ENCODE measurements around the gene NINJ1.

- TF ChIP-seq IRF3 (IDR thresholded peaks at IDR 0.05; ENCODE audit: low read depth, low read length) (no peak), CTCF (IDR thresholded peaks at IDR 0.05) (no peak), USF2 (IDR thresholded peaks at IDR 0.05; ENCODE audit: borderline replicate concordance, low read depth, low read length) (no peak), SMC3 (IDR thresholded peaks at IDR 0.05; ENCODE audit: low read depth, low read length) (no peak), NRF1 (IDR thresholded peaks at IDR 0.05; ENCODE audit: low read depth, low read length) (no peak), EZH2phosphoT487 (IDR thresholded peaks at IDR 0.05; ENCODE audit: borderline replicate concordance, low read depth) (no peak), TAF1 (IDR thresholded peaks at IDR 0.05; ENCODE audit: borderline replicate concordance, low read depth, low read length) (no peak), POLR2AphosphoS5 (IDR thresholded peaks at IDR 0.05; ENCODE audit: low read depth, low read length) (no peak), MAX (IDR thresholded peaks at IDR 0.05; ENCODE audit: low read depth) (no peak), USF1 (IDR thresholded peaks at IDR 0.05; ENCODE audit: borderline replicate concordance, low read depth) (no peak), TEAD4 (IDR thresholded peaks at IDR 0.05; ENCODE audit: borderline replicate concordance, insufficient read depth) (no peak), EP300 (IDR thresholded peaks at IDR 0.05; ENCODE audit: borderline replicate concordance in 1 of 2, low read depth in 1 of 2, low read length in 1 of 2) (no peak), ELF1 (IDR thresholded peaks at IDR 0.05) (no peak)
Observed at GRCh38 chr9:93093127-93093876, 40.7 kb downstream of the NINJ1 start.

Measured in SK-N-SH (cell line).